ENCODE measurements around the gene ZNF699. TPM values are rescaled to one million over a fixed set of nuclear protein-coding genes. Genes with fewer than 3 reads are reported as not detected.

ZNF699 gene
- total RNA-seq, 1 experiment from 2014 or later: 4.2 TPM

GRCh38 chr19:9342610-9343304 lies 33.1 kb upstream of the ZNF699 start:
- no peaks in the 10 kb centered on the region for H4K20me1 ChIP-seq (ENCODE audit: control insufficient read depth, insufficient read depth, insufficient read length)
- no peak overlapping the region for H2AFZ ChIP-seq (ENCODE audit: low read length)
- no peak overlapping the region for H2BK20ac ChIP-seq (ENCODE audit: low read depth, low read length, poor library complexity, severe bottlenecking)
- H3K4me2 ChIP-seq (ENCODE audit: insufficient read depth, insufficient read length, low read length): no peak overlapping the region
- H3K9me3 ChIP-seq (ENCODE audit: control insufficient read depth, low read depth, low read length): peaks cover 95% of the 10 kb centered on the region
- WGBS (ENCODE audit: extremely low coverage, insufficient read length, low lambda C conversion rate): no CpG with 5 or more reads among the region's 6 CpGs
- no peak overlapping the region for H3K23ac ChIP-seq (ENCODE audit: insufficient read length, low read depth, low read length)
- Mint-ChIP-seq H3K27ac (no peak overlapping the region), H3K27me3 (ENCODE audit: low read depth) (no peaks in the 10 kb centered on the region; the same call in none of the 2 replicates), H3K4me1 (no peaks in the 10 kb centered on the region), H3K9me3 (peaks cover 87 to 96% of the 10 kb centered on the region in 2 experiments), H3K36me3 (ENCODE audit: insufficient read depth in 1 of 3, low read depth in 3 of 3) (peaks cover 81 to 91% (median 82%) of the 10 kb centered on the region in 3 experiments), H3K4me3 (no peak overlapping the region)
- H3K4me1 ChIP-seq (ENCODE audit: insufficient read depth, low read length): no peaks in the 10 kb centered on the region
- H3K18ac ChIP-seq (ENCODE audit: insufficient read length, low read depth, low read length): no peak overlapping the region
- no peak overlapping the region for H4K91ac ChIP-seq (ENCODE audit: insufficient read length, low read depth, low read length)
- H4K8ac ChIP-seq (replicated peaks; ENCODE audit: insufficient read length, low read depth, low read length): no peak overlapping the region
- H2BK120ac ChIP-seq (ENCODE audit: low read depth, low read length, poor library complexity, severe bottlenecking): no peak overlapping the region
- no peak for DNase-seq
- H2AK5ac ChIP-seq (ENCODE audit: insufficient read length, low read length): no peak overlapping the region
- no peaks in the 10 kb centered on the region for H3K27me3 ChIP-seq (ENCODE audit: insufficient read depth, low read length)
- no peak overlapping the region for H2BK5ac ChIP-seq (ENCODE audit: insufficient read length, low read length)
- H3K4ac ChIP-seq (ENCODE audit: low read depth, low read length): no peak overlapping the region
- H3K9ac ChIP-seq (ENCODE audit: extremely low read depth, insufficient read length, low read length): no peak overlapping the region
- H3T11ph ChIP-seq (ENCODE audit: low read length): no peak overlapping the region
- H3K23me2 ChIP-seq (ENCODE audit: insufficient read length, low read depth, low read length, poor library complexity, severe bottlenecking): no peaks in the 10 kb centered on the region
- no peak overlapping the region for H3K56ac ChIP-seq (ENCODE audit: insufficient read length, low read depth, low read length)
- H3K79me2 ChIP-seq (ENCODE audit: insufficient read depth, low read length): no peaks in the 10 kb centered on the region
- H3K79me1 ChIP-seq (ENCODE audit: insufficient read depth, low read depth, low read length, poor library complexity, severe bottlenecking): no peaks in the 10 kb centered on the region
- no peak overlapping the region for H3K27ac ChIP-seq (ENCODE audit: insufficient read length, low read depth, low read length)
- H2BK15ac ChIP-seq (ENCODE audit: low read depth, low read length): no peak overlapping the region
- TF ChIP-seq CTCF (conservative IDR thresholded peaks at IDR 0.05): no peak
- H3K14ac ChIP-seq (ENCODE audit: insufficient read depth, low read length): no peak overlapping the region
- no peak overlapping the region for H2BK12ac ChIP-seq (ENCODE audit: insufficient read length, low read depth, low read length)
- H4K5ac ChIP-seq (ENCODE audit: insufficient read length, low read depth, low read length): no peak overlapping the region
